PC-9 (cell line): ENCODE results near the gene RAB11B.

ENCODE experiments used
- CTCF ChIP-seq: fragments of 200-600 bp; sonication (generic); conservative IDR thresholded peaks from 2 replicates; pipeline ENCODE4 v1.6.1; 2017; ENCODE audit warnings: mixed run types, antibody characterized with exemption, mild to moderate bottlenecking, moderate library complexity
- EZH2 ChIP-seq: fragments of 200-600 bp; sonication (generic); IDR thresholded peaks from 2 replicates; pipeline ENCODE4 v1.8.0; 2017; ENCODE audit warnings: antibody characterized with exemption, low read depth

DNA sequence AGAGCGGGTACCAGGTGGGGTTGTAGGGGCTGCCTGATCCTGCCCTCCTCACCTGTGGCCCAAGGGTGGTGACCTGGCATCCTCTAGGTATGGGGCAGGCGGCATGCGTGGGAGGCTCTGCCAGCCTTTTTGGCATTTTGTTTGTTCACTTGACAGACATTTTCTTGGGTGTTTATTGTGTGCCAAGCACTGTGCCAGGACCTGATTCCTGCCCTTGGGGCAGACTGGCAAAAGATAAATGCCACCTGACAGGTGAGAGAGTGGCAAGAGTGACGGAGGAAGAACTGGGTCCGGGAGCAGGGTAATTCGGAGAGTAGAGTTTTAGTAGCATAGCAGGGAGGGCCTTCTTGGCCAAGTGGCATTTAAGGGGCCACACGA is 6.0 kb downstream of the RAB11B start:
- TF ChIP-seq CTCF (no peak), EZH2 (no peak)
